ENCODE measurements around the gene PLCH2.
A peak's percentile ranks its signal among the peaks of the same experiment; 100 is the strongest.
"Not testable (repeated sequence)": the region's sequence is repeated elsewhere in the genome, so short reads cannot be mapped to it uniquely, and the experiment has no call there.

The PLCH2 gene

DNA sequence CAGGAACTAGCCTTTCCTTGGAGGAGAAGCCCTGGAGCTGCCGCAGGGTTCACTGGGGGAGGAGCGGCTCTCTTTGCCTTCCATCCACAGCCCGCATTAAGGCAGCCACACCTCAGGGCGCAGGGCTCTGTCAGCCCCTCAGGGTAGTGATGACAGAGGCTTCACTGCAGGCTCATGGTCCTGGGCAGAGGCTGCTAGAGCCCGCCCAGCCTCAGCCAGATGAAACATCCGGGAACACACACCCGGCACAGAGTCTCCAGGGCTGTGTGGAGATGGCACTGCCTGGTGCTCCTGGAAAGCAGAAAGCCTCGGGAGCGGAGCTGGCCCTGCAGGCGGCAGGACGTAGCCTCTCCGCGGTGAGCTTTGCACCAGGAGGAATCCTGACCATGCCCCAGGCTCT lies 34.3 kb upstream of the PLCH2 start:
- DNase-seq = no peak

- no peak for DNase-seq
These were observed 33.4 kb upstream of the PLCH2 start for GRCh38 chr1:2442661-2443060.

DNA sequence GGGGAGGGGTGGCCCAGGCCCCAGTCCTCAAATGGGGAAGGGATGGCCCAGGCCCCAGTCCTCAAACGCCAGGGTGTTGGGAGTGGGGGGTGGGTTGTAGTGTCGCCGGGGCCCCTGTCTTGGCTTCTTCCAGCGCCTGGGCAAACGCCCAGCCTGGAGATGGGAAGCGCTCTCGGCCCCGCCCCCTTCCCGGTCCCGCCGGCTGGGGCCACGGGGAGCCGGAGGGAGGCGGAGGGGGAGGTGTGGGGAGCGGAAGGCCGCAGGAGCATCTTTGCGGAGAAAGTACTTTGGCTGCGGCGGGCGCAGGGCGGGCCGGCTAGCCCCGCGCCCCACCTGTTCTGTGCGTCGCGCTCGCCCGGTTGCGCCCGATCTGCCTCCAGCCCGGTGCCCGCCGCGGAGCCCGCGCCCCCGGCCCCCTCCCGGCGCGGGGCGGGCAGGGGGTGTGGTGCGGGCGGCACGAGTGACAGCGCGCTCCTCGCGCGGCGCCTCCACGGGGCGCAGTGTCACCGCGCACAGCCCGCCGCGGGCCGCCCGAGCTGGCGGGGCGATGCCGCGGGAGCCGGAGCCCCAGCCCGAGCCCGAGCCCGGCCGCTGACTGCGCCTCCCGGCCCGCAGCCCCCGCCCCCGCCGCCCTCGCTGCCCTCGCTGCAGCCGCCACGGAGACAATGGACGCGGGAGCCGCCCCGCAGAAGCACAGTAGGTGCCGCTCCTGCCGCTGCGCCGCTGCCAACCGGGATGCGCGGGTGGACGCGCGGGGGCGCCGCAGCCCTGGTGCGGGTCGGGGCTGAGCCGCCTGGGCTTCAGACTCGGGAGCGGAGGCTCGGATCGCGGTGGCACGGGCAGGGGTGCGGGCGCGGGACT lies 32.6 kb upstream of the PLCH2 start:
- peak; percentile 65 for DNase-seq

- DNase-seq = no peak
These were observed 31.9 kb upstream of the PLCH2 start for GRCh38 chr1:2444138-2444591.

GRCh38 chr1:2445162-2445822 lies 30.8 kb upstream of the PLCH2 start:
- peak; percentile 33 for DNase-seq

DNA sequence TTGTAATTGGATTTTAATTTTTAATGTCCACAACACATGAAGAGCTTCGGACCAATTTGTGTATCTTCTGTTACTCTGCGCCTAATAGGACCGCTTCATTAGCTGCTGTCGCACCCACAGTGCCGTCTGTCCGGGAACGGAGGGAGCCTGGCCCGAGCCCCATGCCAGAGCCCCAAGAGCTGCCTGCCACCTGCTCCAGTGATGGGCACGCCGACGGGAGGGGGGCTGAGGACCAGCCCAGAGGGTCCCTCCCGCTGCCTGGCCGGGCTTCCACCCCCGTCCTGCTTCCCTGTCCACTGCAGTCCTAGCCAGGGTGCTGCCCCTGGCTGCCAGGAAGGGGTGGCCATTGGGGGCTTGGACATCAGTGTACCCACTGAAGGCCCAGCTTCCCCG lies 30.3 kb upstream of the PLCH2 start:
- DNase-seq = peak; percentile 79

DNA sequence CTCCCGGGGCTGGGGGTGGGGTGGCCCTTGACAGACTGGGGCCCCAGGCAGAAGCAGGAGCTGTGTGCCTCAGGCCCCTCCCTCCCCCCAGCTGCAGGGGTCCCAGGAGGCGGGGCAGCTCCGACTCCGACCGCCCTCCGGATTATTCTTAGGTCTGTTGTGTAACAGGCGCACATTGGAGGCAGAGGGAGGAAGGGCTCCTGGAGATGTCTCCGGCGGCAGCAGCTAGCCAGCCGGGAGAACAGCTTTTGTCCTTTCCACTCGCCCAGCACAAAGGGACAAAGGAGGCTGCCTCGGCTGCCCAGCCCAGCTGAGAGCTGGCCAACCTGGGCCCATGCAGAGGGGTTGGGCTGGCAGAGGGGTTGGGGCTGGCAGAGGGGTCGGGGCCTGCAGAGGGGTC lies 29.7 kb upstream of the PLCH2 start:
- peak; percentile 94 for DNase-seq

- DNase-seq = no peak
These were observed 29.2 kb upstream of the PLCH2 start for GRCh38 chr1:2446861-2447260.

DNA sequence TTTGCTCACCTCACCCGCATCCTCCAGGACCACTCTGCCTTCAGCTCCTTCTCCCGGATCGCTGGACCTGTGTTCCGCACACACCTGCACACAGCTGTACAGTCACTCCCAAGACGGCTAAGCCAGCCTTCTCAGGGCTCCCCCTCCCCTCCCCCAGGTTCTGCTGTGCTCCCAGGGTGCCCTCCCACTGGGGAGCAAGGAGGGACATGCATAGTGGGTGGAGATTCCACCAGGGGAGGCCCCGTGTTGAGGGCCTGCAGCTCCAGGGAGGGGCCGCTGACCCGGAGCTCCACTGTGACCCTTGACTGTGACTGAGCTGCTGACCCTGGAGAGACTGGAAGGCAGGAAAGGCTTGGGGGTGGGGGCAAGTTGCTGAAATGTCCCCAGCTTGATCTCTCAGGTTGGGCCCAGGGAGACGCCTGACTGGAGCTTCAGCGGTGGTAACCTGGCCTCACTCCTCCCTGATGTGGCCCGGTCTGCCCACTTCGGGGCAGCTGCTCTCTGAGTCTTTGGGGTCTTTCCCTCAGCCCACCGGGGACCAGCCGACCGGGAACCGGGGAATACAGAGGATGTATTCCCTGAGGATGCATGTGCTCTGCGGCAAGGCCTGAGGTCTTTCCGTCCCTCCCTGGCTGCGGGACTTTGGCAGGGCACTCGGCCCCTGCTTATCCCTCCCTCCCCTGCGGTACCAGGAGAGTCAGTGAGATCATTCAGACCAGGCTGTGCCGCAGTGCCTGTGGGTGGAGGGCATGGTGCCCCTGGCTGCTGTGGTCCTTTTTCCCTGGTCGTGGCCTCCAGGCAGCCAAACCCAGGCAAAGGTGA lies 28.6 kb upstream of the PLCH2 start:
- no peak for DNase-seq

DNA sequence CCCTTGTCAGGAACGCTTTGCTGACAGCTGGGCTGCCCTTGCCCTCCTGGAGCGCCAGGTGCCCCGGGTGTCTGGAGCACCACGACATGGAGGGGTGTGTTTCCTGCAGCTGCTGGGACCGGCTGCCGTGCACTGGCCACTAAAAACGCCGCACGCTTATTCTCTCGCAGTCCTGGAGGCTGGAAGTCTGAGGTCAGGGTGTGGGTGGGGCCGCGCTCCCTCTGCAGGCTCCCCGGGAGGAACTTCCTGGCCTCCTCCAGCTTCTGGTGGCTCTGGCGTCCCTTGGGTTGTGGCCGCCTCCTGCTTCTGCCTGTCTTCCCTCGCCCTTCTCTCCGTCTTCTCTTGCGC lies 28.0 kb upstream of the PLCH2 start:
- DNase-seq = no peak

DNA sequence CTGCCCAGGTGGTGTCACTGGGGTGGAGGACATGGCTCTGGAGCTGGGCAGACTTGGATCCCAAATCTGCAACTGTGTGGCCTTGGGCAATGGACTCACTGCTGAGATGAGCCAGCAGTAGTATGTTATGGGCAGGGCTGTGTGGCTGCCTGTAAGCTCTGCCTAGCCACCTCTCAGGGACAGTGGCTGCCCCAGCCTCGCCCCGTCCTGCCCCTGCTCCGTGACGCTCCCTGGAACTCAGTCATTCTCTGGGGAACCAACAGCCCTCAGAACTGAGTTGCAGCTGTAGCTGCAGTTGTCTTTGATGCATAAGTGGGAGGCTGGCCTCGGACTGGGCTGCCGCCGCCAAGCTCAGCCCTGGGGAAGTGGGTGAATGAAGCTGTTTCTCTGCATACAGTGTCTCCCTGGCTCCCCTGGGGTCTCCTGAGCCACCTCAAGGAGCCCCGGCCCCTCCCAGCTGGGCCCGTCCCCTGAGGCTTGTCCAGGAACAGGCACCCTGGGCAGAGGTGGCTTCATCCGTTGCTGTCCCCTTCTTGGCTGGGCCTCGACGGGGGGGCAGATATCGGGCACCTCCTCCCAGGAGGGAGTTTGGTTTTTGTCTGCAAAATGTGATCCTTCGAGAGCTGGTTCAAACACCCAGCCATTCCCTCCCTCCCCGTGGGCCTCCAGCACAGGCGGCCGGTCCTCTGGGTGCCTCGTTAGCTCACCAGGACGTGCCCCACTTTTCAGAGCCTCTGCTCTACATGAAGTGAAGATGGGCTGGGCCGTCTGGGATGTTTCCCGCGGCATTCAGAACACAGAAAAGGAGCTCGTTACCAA lies 26.2 kb upstream of the PLCH2 start:
- no peak for DNase-seq

GRCh38 chr1:2451741-2452140 lies 24.3 kb upstream of the PLCH2 start:
- DNase-seq = no peak

DNA sequence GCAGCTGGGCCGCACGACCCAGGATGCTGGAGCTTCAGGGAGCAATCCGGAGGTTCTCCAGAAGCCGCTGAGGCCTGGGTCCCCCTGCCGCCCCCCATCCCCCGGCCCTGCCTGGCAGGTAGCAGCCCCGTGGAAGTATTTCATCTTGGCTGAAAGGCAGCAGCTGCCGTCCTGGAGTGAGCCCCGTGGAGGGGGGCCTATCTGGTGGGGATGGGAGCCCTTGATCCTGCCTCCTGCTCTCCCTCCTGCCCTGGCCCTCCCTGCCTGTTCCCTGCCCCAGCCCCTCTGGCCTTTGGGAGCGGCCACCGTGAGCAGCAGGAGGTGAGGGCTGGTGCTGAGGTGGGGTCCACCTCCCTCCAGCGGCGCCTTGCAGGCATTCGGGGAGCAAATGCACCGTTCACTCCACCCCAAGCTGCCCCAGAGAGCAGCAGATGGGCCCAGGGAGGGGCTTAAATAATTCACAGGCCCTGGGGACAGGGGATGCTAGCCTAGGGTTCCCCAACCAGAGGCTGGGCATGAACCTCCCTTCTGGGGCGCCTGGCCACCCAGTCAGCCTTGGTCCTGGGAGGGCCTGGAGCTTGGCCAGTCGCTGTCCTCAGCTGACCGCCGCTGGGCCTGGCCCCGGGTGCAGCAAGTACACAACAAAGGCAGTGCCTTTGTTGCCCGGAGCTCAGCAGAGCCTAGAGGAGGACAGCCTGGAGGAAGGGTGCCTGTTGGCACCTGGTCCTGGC lies 23.7 kb upstream of the PLCH2 start:
- DNase-seq = peak; percentile 87

DNA sequence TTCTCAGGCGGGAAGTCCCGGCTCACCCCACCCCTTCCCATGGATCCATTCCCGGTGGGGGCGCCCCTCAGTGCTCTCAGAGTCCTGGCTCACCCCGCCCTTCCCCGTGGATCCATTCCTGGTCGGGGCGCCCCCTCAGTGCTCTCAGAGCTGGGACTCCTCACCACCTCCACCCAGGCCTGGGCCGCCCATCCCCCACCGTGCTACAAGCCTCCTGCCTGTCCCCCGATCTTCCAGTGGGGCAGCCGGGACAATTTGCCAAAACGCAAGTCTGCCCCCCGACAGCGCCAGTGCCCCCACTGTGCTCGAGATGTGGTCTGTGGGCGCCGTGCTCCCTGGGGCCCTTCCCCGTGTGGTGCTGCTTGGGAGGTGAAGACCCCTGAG lies 23.2 kb upstream of the PLCH2 start:
- no peak for DNase-seq

DNA sequence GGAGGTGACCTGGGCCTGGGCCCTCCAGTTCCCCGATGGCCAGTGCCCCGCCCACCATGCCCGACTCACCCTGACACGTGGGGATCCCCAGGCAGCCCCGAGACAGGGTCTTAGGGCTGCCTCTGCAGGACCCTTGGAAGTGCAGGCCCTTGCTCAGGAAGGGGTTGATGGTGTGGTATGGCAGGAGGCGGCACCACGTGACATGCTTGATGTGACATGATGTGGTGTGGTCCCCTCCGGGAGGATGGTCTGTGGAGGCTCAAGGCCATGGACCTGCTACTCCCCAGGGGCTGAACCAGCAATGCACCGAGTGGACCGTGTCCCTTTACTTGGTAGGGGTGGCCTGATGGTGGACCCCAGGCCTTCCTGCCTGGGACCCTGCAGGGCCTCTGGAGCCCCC lies 21.9 kb upstream of the PLCH2 start:
- DNase-seq = no peak

- DNase-seq = no peak
These were observed 20.3 kb upstream of the PLCH2 start for GRCh38 chr1:2455757-2456156.

- no peak for DNase-seq
These were observed 18.6 kb upstream of the PLCH2 start for GRCh38 chr1:2457444-2457843.

DNA sequence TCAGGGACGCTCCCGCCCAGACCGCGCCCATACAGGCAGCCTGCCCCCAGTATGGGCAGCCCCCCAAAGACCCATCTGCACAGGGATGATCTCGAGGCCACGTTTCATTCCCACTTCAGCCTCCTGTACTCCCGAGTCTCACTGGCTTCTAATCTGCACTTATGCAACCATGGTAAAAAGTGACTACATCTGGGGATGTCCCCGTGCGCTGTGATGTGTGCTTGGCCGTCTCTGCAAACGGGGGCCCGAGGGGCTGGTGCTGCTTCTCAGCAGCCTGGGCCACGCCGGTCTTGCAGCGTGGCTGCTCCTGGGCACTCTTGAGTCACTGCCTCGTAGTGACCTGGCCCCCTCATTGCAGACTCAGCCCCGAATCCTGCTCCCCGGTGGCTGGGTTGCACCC lies 17.4 kb upstream of the PLCH2 start:
- DNase-seq = no peak

- DNase-seq = not testable (repeated sequence)
These were observed 16.9 kb upstream of the PLCH2 start for GRCh38 chr1:2459102-2459753.

DNA sequence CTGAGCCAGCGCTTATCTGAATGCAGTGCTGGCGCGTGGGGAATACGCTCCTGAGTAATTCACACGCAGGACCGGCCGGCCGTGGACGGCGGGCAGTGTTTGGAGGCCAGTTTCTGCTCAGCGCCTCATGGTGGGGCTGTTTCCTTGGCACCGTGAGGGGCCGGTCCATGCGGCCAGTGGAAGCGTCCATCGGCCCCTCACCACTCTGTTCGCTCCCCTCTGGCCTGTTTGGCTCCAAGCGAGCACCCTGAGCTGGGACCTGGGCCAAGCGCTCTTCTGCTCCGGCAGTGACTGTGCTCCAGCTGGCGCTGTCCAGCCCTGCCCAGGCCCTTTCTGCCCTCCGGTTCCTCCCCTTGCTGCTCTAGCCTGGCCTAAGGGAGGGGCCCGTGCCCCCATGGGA lies 16.3 kb upstream of the PLCH2 start:
- no peak for DNase-seq

DNA sequence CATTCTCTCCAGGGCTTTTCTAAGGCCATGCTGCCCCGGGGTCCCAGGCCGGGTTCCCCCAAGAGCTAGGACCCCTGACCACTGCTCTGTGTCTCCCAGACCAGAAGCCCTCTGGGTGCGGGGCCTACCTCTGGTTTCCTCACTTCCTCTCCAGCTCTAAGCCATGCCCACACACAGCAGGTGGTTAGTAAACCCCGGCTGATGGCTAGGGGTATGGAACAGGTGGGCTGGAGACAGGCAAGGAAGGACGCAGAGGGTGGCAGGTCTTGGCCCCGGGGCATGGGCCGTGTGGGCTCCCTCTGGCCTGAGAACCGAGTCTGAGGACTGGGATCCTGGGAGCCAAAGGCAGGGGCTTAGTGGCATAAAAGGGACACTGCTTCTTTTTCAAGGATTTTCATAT lies 15.9 kb upstream of the PLCH2 start:
- no peak for DNase-seq

Data from NCI-H82 (cell line).